ENCODE data around the gene POLR1E. TPM values are rescaled to one million over a fixed set of nuclear protein-coding genes. Genes with fewer than 3 reads are reported as not detected.
"Not testable (repeated sequence)": the region's sequence is repeated elsewhere in the genome, so short reads cannot be mapped to it uniquely, and the experiment has no call there.

POLR1E gene
- total and polyA plus RNA-seq, 4 donors = 21.7 to 26.7 (median 25.0) TPM

GRCh38 chr9:37498457-37498856, 12.7 kb downstream of the POLR1E start:
- H3K36me3 ChIP-seq (ENCODE audit: control insufficient read depth, insufficient read depth, low read length) = peaks cover 71% of the 10 kb centered on the region
- H3K4me1 ChIP-seq (ENCODE audit: control insufficient read depth, insufficient read depth, low read length) = no peaks in the 10 kb centered on the region
- no peaks in the 10 kb centered on the region for H3K9me3 ChIP-seq (ENCODE audit: control insufficient read depth, insufficient read depth, low read length)
- no peak overlapping the region for H3K27ac ChIP-seq (ENCODE audit: low read depth, low read length)
- no peak for DNase-seq (ENCODE audit: low read depth in 4 of 6, low spot score in 6 of 6)
- no peaks in the 10 kb centered on the region for H3K27me3 ChIP-seq (ENCODE audit: control insufficient read depth, insufficient read depth, low read length)
- WGBS (ENCODE audit: insufficient coverage) = 83% methylated on average over 1 of the region's 3 CpGs
- H3K4me3 ChIP-seq (ENCODE audit: low read depth, low read length) = no peak overlapping the region

DNA sequence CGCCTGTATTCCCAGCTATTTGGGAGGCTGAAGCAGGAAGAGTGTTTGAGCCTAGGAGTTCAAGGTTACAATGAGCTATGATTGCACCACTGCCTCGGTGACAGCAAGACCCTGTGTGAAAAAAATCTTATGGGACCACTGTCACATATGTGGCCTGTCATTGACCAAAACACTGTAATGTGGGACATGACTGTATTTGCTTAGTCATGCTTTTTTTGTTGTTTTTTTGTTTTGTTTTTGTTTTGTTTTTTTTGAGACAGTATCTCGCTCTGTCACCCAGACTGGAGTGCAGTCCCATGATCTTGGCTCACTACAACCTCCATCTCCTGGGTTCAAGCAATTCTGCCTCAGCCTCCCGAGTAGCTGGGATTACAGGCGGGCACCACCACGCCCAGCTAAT, 13.5 kb downstream of the POLR1E start:
- no peaks in the 10 kb centered on the region for H3K27me3 ChIP-seq (ENCODE audit: control insufficient read depth, insufficient read depth, low read length)
- peaks cover 74% of the 10 kb centered on the region for H3K36me3 ChIP-seq (ENCODE audit: control insufficient read depth, insufficient read depth, low read length)
- H3K27ac ChIP-seq (ENCODE audit: low read depth, low read length) = no peak overlapping the region
- no peaks in the 10 kb centered on the region for H3K4me1 ChIP-seq (ENCODE audit: control insufficient read depth, insufficient read depth, low read length)
- no peak for DNase-seq (ENCODE audit: low read depth in 4 of 6, low spot score in 6 of 6)
- H3K9me3 ChIP-seq (ENCODE audit: control insufficient read depth, insufficient read depth, low read length) = no peaks in the 10 kb centered on the region
- 100% methylated on average over 6 of the region's 6 CpGs for WGBS (ENCODE audit: insufficient coverage)
- H3K4me3 ChIP-seq (ENCODE audit: low read depth, low read length) = no peak overlapping the region

GRCh38 chr9:37501957-37502596, 16.3 kb downstream of the POLR1E start:
- Histone ChIP-seq H3K27ac (ENCODE audit: low read depth, low read length) (no peak overlapping the region), H3K9me3 (ENCODE audit: control insufficient read depth, insufficient read depth, low read length) (no peaks in the 10 kb centered on the region), H3K27me3 (ENCODE audit: control insufficient read depth, insufficient read depth, low read length) (no peaks in the 10 kb centered on the region), H3K36me3 (ENCODE audit: control insufficient read depth, insufficient read depth, low read length) (peaks cover 62% of the 10 kb centered on the region), H3K4me3 (ENCODE audit: low read depth, low read length) (no peak overlapping the region), H3K4me1 (ENCODE audit: control insufficient read depth, insufficient read depth, low read length) (no peaks in the 10 kb centered on the region)
- peak in 1 of 6 donors; percentile 8 for DNase-seq (ENCODE audit: low read depth in 4 of 6, low spot score in 6 of 6)
- WGBS (ENCODE audit: insufficient coverage) = 100% methylated on average over 1 of the region's 2 CpGs

DNA sequence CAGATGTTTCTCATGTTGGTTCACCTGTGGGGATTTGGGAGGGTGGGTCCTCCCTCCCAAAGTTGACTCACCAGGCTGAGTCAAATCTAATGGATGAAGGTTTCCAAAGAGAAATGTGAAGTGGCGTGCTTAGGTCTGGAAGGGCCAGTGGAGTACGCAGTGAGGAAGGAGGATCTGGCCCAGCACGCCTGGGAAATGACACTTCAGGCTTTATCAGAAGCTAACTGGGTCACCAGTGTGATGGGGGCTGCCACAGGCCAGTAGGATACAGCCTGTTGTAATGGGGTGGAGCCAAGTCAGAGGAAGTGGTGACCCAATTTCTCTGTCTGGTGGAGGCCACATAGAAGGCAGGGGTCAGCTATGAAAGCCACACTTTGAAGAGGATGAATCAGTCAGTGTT, 18.0 kb downstream of the POLR1E start:
- WGBS (ENCODE audit: insufficient coverage) = 100% methylated on average over 3 of the region's 3 CpGs
- Histone ChIP-seq H3K4me3 (ENCODE audit: low read depth, low read length) (no peak overlapping the region), H3K27me3 (ENCODE audit: control insufficient read depth, insufficient read depth, low read length) (no peaks in the 10 kb centered on the region), H3K4me1 (ENCODE audit: control insufficient read depth, insufficient read depth, low read length) (no peaks in the 10 kb centered on the region), H3K27ac (ENCODE audit: low read depth, low read length) (no peak overlapping the region), H3K9me3 (ENCODE audit: control insufficient read depth, insufficient read depth, low read length) (no peaks in the 10 kb centered on the region), H3K36me3 (ENCODE audit: control insufficient read depth, insufficient read depth, low read length) (peaks cover 66% of the 10 kb centered on the region)
- no peak for DNase-seq (ENCODE audit: low read depth in 4 of 6, low spot score in 6 of 6)

DNA sequence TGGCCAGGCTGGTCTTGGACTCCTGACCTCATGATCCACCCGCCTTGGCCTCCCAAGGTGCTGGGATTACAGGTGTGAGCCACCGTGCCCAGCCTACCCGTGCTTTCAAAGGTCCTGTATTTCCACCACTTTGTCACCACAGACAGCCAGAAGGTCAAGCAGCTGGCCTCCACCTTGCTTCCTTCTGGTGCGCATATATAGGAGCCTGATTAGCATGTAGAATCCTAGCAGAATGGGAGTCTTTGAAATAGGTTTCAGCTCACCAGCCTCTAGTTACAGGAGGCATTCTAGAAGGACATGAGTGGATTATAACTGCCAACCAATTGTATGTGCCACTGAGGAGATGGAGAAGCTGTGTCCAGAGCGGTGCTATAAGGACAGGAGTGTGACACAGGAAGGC, 18.9 kb downstream of the POLR1E start:
- H3K27me3 ChIP-seq (ENCODE audit: control insufficient read depth, insufficient read depth, low read length) = no peaks in the 10 kb centered on the region
- 86% methylated on average over 5 of the region's 5 CpGs for WGBS (ENCODE audit: insufficient coverage)
- no peaks in the 10 kb centered on the region for H3K4me1 ChIP-seq (ENCODE audit: control insufficient read depth, insufficient read depth, low read length)

GRCh38 chr9:37507566-37508134, 21.9 kb downstream of the POLR1E start:
- H3K27me3 ChIP-seq (ENCODE audit: control insufficient read depth, insufficient read depth, low read length) = no peaks in the 10 kb centered on the region
- 88% methylated on average over 11 of the region's 11 CpGs for WGBS (ENCODE audit: insufficient coverage)

More for the DNA sequence above, 18.9 kb downstream of the POLR1E start:
- no peak for DNase-seq (ENCODE audit: low read depth in 4 of 6, low spot score in 6 of 6)
- Histone ChIP-seq H3K36me3 (ENCODE audit: control insufficient read depth, insufficient read depth, low read length) (peaks cover 62% of the 10 kb centered on the region), H3K4me3 (ENCODE audit: low read depth, low read length) (no peak overlapping the region), H3K27ac (ENCODE audit: low read depth, low read length) (no peak overlapping the region), H3K9me3 (ENCODE audit: control insufficient read depth, insufficient read depth, low read length) (no peaks in the 10 kb centered on the region)

GRCh38 chr9:37508135-37508833, 22.5 kb downstream of the POLR1E start:
- no peaks in the 10 kb centered on the region for H3K4me1 ChIP-seq (ENCODE audit: control insufficient read depth, insufficient read depth, low read length)
- DNase-seq (ENCODE audit: low read depth in 4 of 6, low spot score in 6 of 6) = no peak
- no peaks in the 10 kb centered on the region for H3K27me3 ChIP-seq (ENCODE audit: control insufficient read depth, insufficient read depth, low read length)
- peaks cover 48% of the 10 kb centered on the region for H3K36me3 ChIP-seq (ENCODE audit: control insufficient read depth, insufficient read depth, low read length)
- no peak overlapping the region for H3K4me3 ChIP-seq (ENCODE audit: low read depth, low read length)
- H3K9me3 ChIP-seq (ENCODE audit: control insufficient read depth, insufficient read depth, low read length) = no peaks in the 10 kb centered on the region
- 93% methylated on average over 3 of the region's 5 CpGs for WGBS (ENCODE audit: insufficient coverage)
- H3K27ac ChIP-seq (ENCODE audit: low read depth, low read length) = no peak overlapping the region

More at GRCh38 chr9:37507566-37508134, 21.9 kb downstream of the POLR1E start:
- peaks cover 55% of the 10 kb centered on the region for H3K36me3 ChIP-seq (ENCODE audit: control insufficient read depth, insufficient read depth, low read length)
- no peak overlapping the region for H3K4me3 ChIP-seq (ENCODE audit: low read depth, low read length)
- no peaks in the 10 kb centered on the region for H3K9me3 ChIP-seq (ENCODE audit: control insufficient read depth, insufficient read depth, low read length)
- H3K4me1 ChIP-seq (ENCODE audit: control insufficient read depth, insufficient read depth, low read length) = no peaks in the 10 kb centered on the region
- H3K27ac ChIP-seq (ENCODE audit: low read depth, low read length) = no peak overlapping the region
- DNase-seq (ENCODE audit: low read depth in 4 of 6, low spot score in 6 of 6) = no peak

DNA sequence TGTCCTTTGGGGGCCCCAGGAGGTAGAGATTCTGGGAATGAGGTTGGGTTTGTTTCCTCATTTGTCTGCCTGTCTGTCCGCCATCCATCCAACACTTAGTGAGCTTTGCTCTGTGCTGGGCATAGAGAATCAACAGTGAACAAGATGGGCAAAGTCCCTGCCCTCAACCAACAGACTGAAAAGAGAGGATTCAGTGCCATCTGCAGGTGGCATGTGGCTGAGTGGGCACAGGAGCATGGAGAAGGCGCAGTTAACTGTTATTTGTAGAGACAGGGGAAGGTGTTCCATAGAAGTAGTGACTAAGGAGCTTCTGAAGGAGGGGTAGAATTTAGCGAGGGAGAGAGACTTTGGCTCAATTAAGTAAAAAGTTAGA, 23.1 kb downstream of the POLR1E start:
- peaks cover 46% of the 10 kb centered on the region for H3K36me3 ChIP-seq (ENCODE audit: control insufficient read depth, insufficient read depth, low read length)
- no peaks in the 10 kb centered on the region for H3K27me3 ChIP-seq (ENCODE audit: control insufficient read depth, insufficient read depth, low read length)
- WGBS (ENCODE audit: insufficient coverage) = 100% methylated on average over 1 of the region's 3 CpGs
- H3K4me3 ChIP-seq (ENCODE audit: low read depth, low read length) = no peak overlapping the region
- H3K27ac ChIP-seq (ENCODE audit: low read depth, low read length) = no peak overlapping the region
- DNase-seq (ENCODE audit: low read depth in 4 of 6, low spot score in 6 of 6) = peak in 1 of 6 donors; percentile 4
- no peaks in the 10 kb centered on the region for H3K4me1 ChIP-seq (ENCODE audit: control insufficient read depth, insufficient read depth, low read length)
- H3K9me3 ChIP-seq (ENCODE audit: control insufficient read depth, insufficient read depth, low read length) = no peaks in the 10 kb centered on the region

DNA sequence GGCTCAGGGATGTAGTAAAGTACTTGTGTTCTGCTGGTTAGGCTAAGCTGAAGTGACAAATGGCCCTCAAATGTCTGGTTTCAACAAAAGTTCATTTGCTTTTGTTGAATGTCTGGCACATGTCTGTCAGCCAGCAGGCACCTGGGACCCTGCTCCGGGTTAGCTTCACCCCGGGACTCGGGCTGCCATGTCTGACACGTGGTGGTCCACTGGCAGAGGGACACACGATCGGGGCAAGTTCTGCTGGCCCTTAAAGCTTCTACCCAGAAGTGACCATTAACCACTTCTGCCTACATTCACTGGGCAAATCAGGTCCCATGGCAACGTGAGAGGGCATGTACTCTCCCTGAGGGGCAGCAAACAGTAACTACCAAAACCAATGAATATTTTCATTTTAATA, 23.8 kb downstream of the POLR1E start:
- no peak for DNase-seq (ENCODE audit: low read depth in 4 of 6, low spot score in 6 of 6)
- no peak overlapping the region for H3K27ac ChIP-seq (ENCODE audit: low read depth, low read length)
- H3K4me3 ChIP-seq (ENCODE audit: low read depth, low read length) = no peak overlapping the region
- no peaks in the 10 kb centered on the region for H3K9me3 ChIP-seq (ENCODE audit: control insufficient read depth, insufficient read depth, low read length)
- no peaks in the 10 kb centered on the region for H3K4me1 ChIP-seq (ENCODE audit: control insufficient read depth, insufficient read depth, low read length)
- H3K27me3 ChIP-seq (ENCODE audit: control insufficient read depth, insufficient read depth, low read length) = no peaks in the 10 kb centered on the region
- peaks cover 45% of the 10 kb centered on the region for H3K36me3 ChIP-seq (ENCODE audit: control insufficient read depth, insufficient read depth, low read length)
- WGBS (ENCODE audit: insufficient coverage) = 89% methylated on average over 6 of the region's 7 CpGs

DNA sequence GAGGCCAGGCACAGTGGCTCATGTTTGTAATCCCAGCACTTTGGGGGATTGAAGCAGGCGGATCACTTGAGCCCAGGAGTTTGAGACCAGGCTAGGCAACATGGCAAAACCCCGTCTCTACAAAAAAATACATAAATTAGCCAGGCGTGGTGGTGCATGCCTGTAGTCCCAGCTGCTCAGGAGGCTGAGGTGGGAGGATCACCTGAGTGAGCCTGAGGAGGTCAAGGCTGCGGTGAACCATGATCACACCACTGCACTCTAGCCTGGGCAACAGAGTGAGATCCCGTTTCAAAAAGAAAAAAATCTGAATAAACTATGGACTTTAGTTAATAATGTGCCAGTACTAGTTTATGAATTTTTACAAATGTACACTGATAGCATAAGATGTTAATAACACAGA, 24.3 kb downstream of the POLR1E start:
- H3K4me3 ChIP-seq (ENCODE audit: low read depth, low read length); H3K9me3 ChIP-seq (ENCODE audit: control insufficient read depth, insufficient read depth, low read length); H3K4me1 ChIP-seq (ENCODE audit: control insufficient read depth, insufficient read depth, low read length); DNase-seq (ENCODE audit: low read depth in 4 of 6, low spot score in 6 of 6); H3K27me3 ChIP-seq (ENCODE audit: control insufficient read depth, insufficient read depth, low read length); H3K27ac ChIP-seq (ENCODE audit: low read depth, low read length): not testable (repeated sequence)
- H3K36me3 ChIP-seq (ENCODE audit: control insufficient read depth, insufficient read depth, low read length) = peaks cover 43% of the 10 kb centered on the region
- WGBS (ENCODE audit: insufficient coverage) = 80% methylated on average over 2 of the region's 5 CpGs

Data from spinal cord (tissue), 10 donors.